ENCODE data around the gene MAGI2. TPM values are rescaled to one million over a fixed set of nuclear protein-coding genes. Genes with fewer than 3 reads are reported as not detected.

Gene MAGI2
- total RNA-seq, 2 experiments from 2014 or later, result 0.17 TPM

GRCh38 chr7:79434098-79434497, 19.4 kb downstream of the MAGI2 start:
- Mint-ChIP-seq H3K9me3 (peaks cover 4% of the 10 kb centered on the region), H3K4me1 (ENCODE audit: low read depth) (no peaks in the 10 kb centered on the region), H3K4me3 (no peak overlapping the region), H3K27ac (no peak overlapping the region), H3K36me3 (no peaks in the 10 kb centered on the region), H3K27me3 (no peaks in the 10 kb centered on the region)
- POLR2A ChIA-PET, result no interaction called here
- CTCF ChIA-PET, result no interaction called here
- no peak for DNase-seq
- intact Hi-C loops (cut with micrococcal nuclease), result no loop called here

- Mint-ChIP-seq H3K4me3 (no peak overlapping the region), H3K9me3 (peaks cover 4% of the 10 kb centered on the region), H3K27me3 (no peaks in the 10 kb centered on the region), H3K27ac (no peak overlapping the region), H3K36me3 (no peaks in the 10 kb centered on the region), H3K4me1 (ENCODE audit: low read depth) (no peaks in the 10 kb centered on the region)
- CTCF ChIA-PET, result no interaction called here
- intact Hi-C loops (cut with micrococcal nuclease), result no loop called here
- POLR2A ChIA-PET, result no interaction called here
- no peak for DNase-seq
Measured at GRCh38 chr7:79430391-79430790, 23.1 kb downstream of the MAGI2 start.

GRCh38 chr7:79425665-79426064, 27.8 kb downstream of the MAGI2 start:
- no peak overlapping the region for H3K27ac Mint-ChIP-seq
- no peaks in the 10 kb centered on the region for H3K36me3 Mint-ChIP-seq
- DNase-seq, result no peak
- H3K27me3 Mint-ChIP-seq, result no peaks in the 10 kb centered on the region
- ChIA-PET POLR2A (no interaction called here), CTCF (no interaction called here)
- H3K4me1 Mint-ChIP-seq (ENCODE audit: low read depth), result no peaks in the 10 kb centered on the region
- H3K9me3 Mint-ChIP-seq, result no peaks in the 10 kb centered on the region
- intact Hi-C loops (cut with micrococcal nuclease), result no loop called here
- H3K4me3 Mint-ChIP-seq, result no peak overlapping the region

- no peak for DNase-seq
- Mint-ChIP-seq H3K27ac (no peak overlapping the region), H3K36me3 (no peaks in the 10 kb centered on the region), H3K4me3 (no peak overlapping the region), H3K9me3 (no peaks in the 10 kb centered on the region), H3K4me1 (ENCODE audit: low read depth) (no peaks in the 10 kb centered on the region), H3K27me3 (no peaks in the 10 kb centered on the region)
- ChIA-PET POLR2A (no interaction called here), CTCF (no interaction called here)
- intact Hi-C loops (cut with micrococcal nuclease), result no loop called here
Measured at GRCh38 chr7:79421751-79422150, 31.7 kb downstream of the MAGI2 start.

- no peaks in the 10 kb centered on the region for H3K9me3 Mint-ChIP-seq
- ChIA-PET CTCF (no interaction called here), POLR2A (no interaction called here)
- H3K27ac Mint-ChIP-seq, result no peak overlapping the region
- no peaks in the 10 kb centered on the region for H3K4me1 Mint-ChIP-seq (ENCODE audit: low read depth)
- H3K36me3 Mint-ChIP-seq, result no peaks in the 10 kb centered on the region
- H3K4me3 Mint-ChIP-seq, result no peak overlapping the region
- DNase-seq, result no peak
- no peaks in the 10 kb centered on the region for H3K27me3 Mint-ChIP-seq
- intact Hi-C loops (cut with micrococcal nuclease), result no loop called here
Measured at GRCh38 chr7:79420464-79420863, 33.0 kb downstream of the MAGI2 start.

- intact Hi-C loops (cut with micrococcal nuclease), result no loop called here
- DNase-seq, result no peak
Measured at GRCh38 chr7:79414910-79415309, 38.6 kb downstream of the MAGI2 start.

GRCh38 chr7:79412915-79413314, 40.6 kb downstream of the MAGI2 start:
- H3K27me3 Mint-ChIP-seq, result no peaks in the 10 kb centered on the region
- ChIA-PET CTCF (no interaction called here), POLR2A (no interaction called here)
- no peak for DNase-seq
- no peaks in the 10 kb centered on the region for H3K36me3 Mint-ChIP-seq
- no peaks in the 10 kb centered on the region for H3K4me1 Mint-ChIP-seq (ENCODE audit: low read depth)
- no peak overlapping the region for H3K27ac Mint-ChIP-seq
- H3K9me3 Mint-ChIP-seq, result peaks cover 5% of the 10 kb centered on the region
- intact Hi-C loops (cut with micrococcal nuclease), result no loop called here
- H3K4me3 Mint-ChIP-seq, result no peak overlapping the region

More at GRCh38 chr7:79414910-79415309, 38.6 kb downstream of the MAGI2 start:
- ChIA-PET CTCF (no interaction called here), POLR2A (no interaction called here)
- peaks cover 5% of the 10 kb centered on the region for H3K9me3 Mint-ChIP-seq
- no peaks in the 10 kb centered on the region for H3K4me1 Mint-ChIP-seq (ENCODE audit: low read depth)
- no peaks in the 10 kb centered on the region for H3K27me3 Mint-ChIP-seq
- H3K36me3 Mint-ChIP-seq, result no peaks in the 10 kb centered on the region
- H3K27ac Mint-ChIP-seq, result no peak overlapping the region
- H3K4me3 Mint-ChIP-seq, result no peak overlapping the region

GRCh38 chr7:79412438-79412837, 41.0 kb downstream of the MAGI2 start:
- no peaks in the 10 kb centered on the region for H3K27me3 Mint-ChIP-seq
- ChIA-PET POLR2A (no interaction called here), CTCF (no interaction called here)
- no peak for DNase-seq
- H3K4me1 Mint-ChIP-seq (ENCODE audit: low read depth), result no peaks in the 10 kb centered on the region
- intact Hi-C loops (cut with micrococcal nuclease), result no loop called here
- no peak overlapping the region for H3K27ac Mint-ChIP-seq
- peaks cover 5% of the 10 kb centered on the region for H3K9me3 Mint-ChIP-seq
- H3K36me3 Mint-ChIP-seq, result no peaks in the 10 kb centered on the region
- no peak overlapping the region for H3K4me3 Mint-ChIP-seq

- Mint-ChIP-seq H3K27ac (no peak overlapping the region), H3K9me3 (peaks cover 5% of the 10 kb centered on the region), H3K27me3 (no peaks in the 10 kb centered on the region), H3K4me3 (no peak overlapping the region), H3K36me3 (no peaks in the 10 kb centered on the region), H3K4me1 (ENCODE audit: low read depth) (no peaks in the 10 kb centered on the region)
- no peak for DNase-seq
- POLR2A ChIA-PET, result no interaction called here
- intact Hi-C loops (cut with micrococcal nuclease), result no loop called here
- CTCF ChIA-PET, result no interaction called here
Measured at GRCh38 chr7:79410345-79410744, 43.1 kb downstream of the MAGI2 start.

GRCh38 chr7:79407351-79407750, 46.1 kb downstream of the MAGI2 start:
- ChIA-PET POLR2A (no interaction called here), CTCF (no interaction called here)
- intact Hi-C loops (cut with micrococcal nuclease), result no loop called here
- H3K9me3 Mint-ChIP-seq, result peaks cover under 1% of the 10 kb centered on the region
- H3K27ac Mint-ChIP-seq, result no peak overlapping the region
- H3K4me3 Mint-ChIP-seq, result no peak overlapping the region
- H3K4me1 Mint-ChIP-seq (ENCODE audit: low read depth), result no peaks in the 10 kb centered on the region
- H3K27me3 Mint-ChIP-seq, result no peaks in the 10 kb centered on the region
- no peak for DNase-seq
- H3K36me3 Mint-ChIP-seq, result no peaks in the 10 kb centered on the region

GRCh38 chr7:79406371-79406770, 47.1 kb downstream of the MAGI2 start:
- ChIA-PET CTCF (no interaction called here), POLR2A (no interaction called here)
- H3K9me3 Mint-ChIP-seq, result no peaks in the 10 kb centered on the region
- H3K4me3 Mint-ChIP-seq, result no peak overlapping the region
- H3K27ac Mint-ChIP-seq, result no peak overlapping the region
- DNase-seq, result no peak
- H3K4me1 Mint-ChIP-seq (ENCODE audit: low read depth), result no peaks in the 10 kb centered on the region
- H3K27me3 Mint-ChIP-seq, result no peaks in the 10 kb centered on the region
- intact Hi-C loops (cut with micrococcal nuclease), result no loop called here
- H3K36me3 Mint-ChIP-seq, result no peaks in the 10 kb centered on the region

GRCh38 chr7:79405368-79405767, 48.1 kb downstream of the MAGI2 start:
- H3K4me1 Mint-ChIP-seq (ENCODE audit: low read depth), result no peaks in the 10 kb centered on the region
- intact Hi-C loops (cut with micrococcal nuclease), result no loop called here
- no peaks in the 10 kb centered on the region for H3K36me3 Mint-ChIP-seq
- H3K9me3 Mint-ChIP-seq, result no peaks in the 10 kb centered on the region
- no peak overlapping the region for H3K4me3 Mint-ChIP-seq
- ChIA-PET POLR2A (no interaction called here), CTCF (no interaction called here)
- no peak for DNase-seq
- H3K27me3 Mint-ChIP-seq, result no peaks in the 10 kb centered on the region
- H3K27ac Mint-ChIP-seq, result no peak overlapping the region

GRCh38 chr7:79403879-79404278, 49.6 kb downstream of the MAGI2 start:
- intact Hi-C loops (cut with micrococcal nuclease), result no loop called here
- no peak for DNase-seq
- H3K4me1 Mint-ChIP-seq (ENCODE audit: low read depth), result no peaks in the 10 kb centered on the region

GRCh38 chr7:79403451-79403850, 50.0 kb downstream of the MAGI2 start:
- no peak overlapping the region for H3K27ac Mint-ChIP-seq
- H3K4me1 Mint-ChIP-seq (ENCODE audit: low read depth), result no peaks in the 10 kb centered on the region
- POLR2A ChIA-PET, result no interaction called here
- DNase-seq, result no peak
- CTCF ChIA-PET, result no interaction called here
- H3K27me3 Mint-ChIP-seq, result no peaks in the 10 kb centered on the region
- intact Hi-C loops (cut with micrococcal nuclease), result no loop called here
- no peaks in the 10 kb centered on the region for H3K9me3 Mint-ChIP-seq
- no peaks in the 10 kb centered on the region for H3K36me3 Mint-ChIP-seq
- H3K4me3 Mint-ChIP-seq, result no peak overlapping the region

More at GRCh38 chr7:79403879-79404278, 49.6 kb downstream of the MAGI2 start:
- POLR2A ChIA-PET, result no interaction called here
- CTCF ChIA-PET, result no interaction called here
- no peak overlapping the region for H3K27ac Mint-ChIP-seq
- H3K9me3 Mint-ChIP-seq, result no peaks in the 10 kb centered on the region
- no peaks in the 10 kb centered on the region for H3K36me3 Mint-ChIP-seq
- no peak overlapping the region for H3K4me3 Mint-ChIP-seq
- no peaks in the 10 kb centered on the region for H3K27me3 Mint-ChIP-seq
